ENCODE data around the gene EPHB3. TPM values are rescaled to one million over a fixed set of nuclear protein-coding genes. Genes with fewer than 3 reads are reported as not detected.

The EPHB3 gene
- total and polyA plus RNA-seq, 9 donors, result 2.1 to 31.0 (median 10.6) TPM

DNA sequence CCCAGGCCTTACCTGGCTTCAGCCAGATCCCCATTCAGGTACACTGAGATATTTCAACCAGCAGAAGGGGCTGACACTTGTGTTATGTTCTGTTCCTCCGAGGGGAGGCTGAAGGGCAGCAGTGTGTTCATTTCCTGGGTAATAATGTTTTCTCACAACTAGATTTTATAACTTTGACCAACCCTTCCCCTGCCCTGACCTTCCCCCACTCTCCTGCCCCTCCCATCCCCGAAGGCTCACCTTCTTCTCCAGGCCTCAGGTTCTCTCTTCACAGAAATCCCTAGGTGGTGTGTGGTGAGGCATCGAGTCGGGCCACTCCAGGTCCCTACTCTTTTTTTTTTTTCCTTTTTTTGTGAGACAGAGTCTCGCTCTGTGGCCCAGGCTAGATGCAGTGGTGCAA is 34.6 kb downstream of the EPHB3 start:
- H3K27ac ChIP-seq, result no peak overlapping the region
- no peaks in the 10 kb centered on the region for H3K36me3 ChIP-seq
- TF ChIP-seq POLR2A (IDR thresholded peaks at IDR 0.05) (no peak), EP300 (IDR thresholded peaks at IDR 0.05) (no peak), CTCF (IDR thresholded peaks at IDR 0.05) (no peak)
- DNase-seq, result no peak
- intact Hi-C loops (cut with DNase I), result loop anchor here in 1 of 4 donors (10.0 kb wide), 1 partner anchor 119 kb away; the partner anchor contains the start of gene MAGEF1
- no peaks in the 10 kb centered on the region for H3K27me3 ChIP-seq
- H3K4me1 ChIP-seq (ENCODE audit: insufficient read depth), result peaks cover 13% of the 10 kb centered on the region
- no peak overlapping the region for H3K4me3 ChIP-seq
- H3K9me3 ChIP-seq, result no peaks in the 10 kb centered on the region
- 87 to 93% (median 89%) methylated on average over 5 of the region's 5 CpGs for WGBS, 3 donors

DNA sequence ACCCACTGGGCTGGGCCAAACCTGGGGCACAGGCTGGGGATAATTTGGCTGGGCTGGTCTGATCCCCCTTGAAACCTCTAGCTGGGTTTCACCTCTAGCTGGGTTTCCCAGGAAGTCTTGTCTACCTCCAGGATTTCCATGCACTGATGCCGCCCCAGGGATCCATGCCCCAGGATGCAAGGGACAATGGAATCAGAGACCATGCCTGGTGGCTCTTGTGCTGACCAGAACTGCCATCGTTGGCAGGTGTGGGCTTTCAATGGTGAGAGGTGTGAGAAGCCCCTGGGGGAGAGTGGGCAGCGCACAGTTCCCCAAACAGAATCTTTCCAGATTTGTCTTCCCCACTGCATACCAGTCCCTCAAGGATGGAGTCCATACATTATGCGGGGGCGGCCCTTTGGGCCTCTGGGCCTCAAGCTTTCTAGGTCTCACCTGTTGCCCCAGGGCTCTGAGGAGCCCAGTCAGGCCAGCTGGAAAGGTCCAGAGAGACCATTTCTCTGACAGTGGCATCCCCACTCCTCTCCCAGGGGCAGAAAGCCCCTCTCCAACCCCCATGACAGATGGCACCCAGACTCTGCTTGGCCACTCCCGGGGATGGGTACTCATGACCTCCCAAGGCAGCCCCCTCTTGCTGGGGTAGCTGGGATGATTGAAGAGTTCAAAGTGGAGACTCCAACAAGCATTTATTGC is 35.4 kb downstream of the EPHB3 start:
- intact Hi-C loops (cut with DNase I), result loop anchor here in 1 of 4 donors (10.0 kb wide), 1 partner anchor 118 kb away; the partner anchor contains the start of gene MAGEF1
- TF ChIP-seq POLR2A (IDR thresholded peaks at IDR 0.05) (no peak), CTCF (IDR thresholded peaks at IDR 0.05) (no peak), EP300 (IDR thresholded peaks at IDR 0.05) (no peak)
- Histone ChIP-seq H3K27me3 (no peaks in the 10 kb centered on the region), H3K27ac (no peak overlapping the region), H3K36me3 (no peaks in the 10 kb centered on the region), H3K4me3 (no peak overlapping the region), H3K9me3 (no peaks in the 10 kb centered on the region), H3K4me1 (ENCODE audit: insufficient read depth) (peaks cover 11% of the 10 kb centered on the region)
- peak in 2 of 5 donors; percentile 19 to 30 for DNase-seq
- WGBS, 3 donors, result 91 to 98% (median 94%) methylated on average over 6 of the region's 6 CpGs

GRCh38 chr3:184597829-184598573 is 36.4 kb downstream of the EPHB3 start:
- 65 to 76% (median 71%) methylated on average over 20 of the region's 20 CpGs for WGBS, 3 donors
- Histone ChIP-seq H3K27ac (peak overlapping the region in 1 of 2 donors; percentile 9), H3K4me1 (ENCODE audit: insufficient read depth) (peaks cover 9% of the 10 kb centered on the region)

More at GRCh38 chr3:184597829-184598573, 36.4 kb downstream of the EPHB3 start:
- Histone ChIP-seq H3K36me3 (no peaks in the 10 kb centered on the region), H3K27me3 (no peaks in the 10 kb centered on the region), H3K4me3 (no peak overlapping the region), H3K9me3 (no peaks in the 10 kb centered on the region)
- intact Hi-C loops (cut with DNase I), result loop anchor here in 1 of 4 donors (10.0 kb wide), 1 partner anchor 117 kb away; the partner anchor contains the start of gene MAGEF1
- TF ChIP-seq POLR2A (IDR thresholded peaks at IDR 0.05) (no peak), EP300 (IDR thresholded peaks at IDR 0.05) (no peak), CTCF (IDR thresholded peaks at IDR 0.05) (no peak)
- DNase-seq, result peak in 4 of 5 donors; percentile 23 to 72 (median 66)
